GM18498 (cell line): ENCODE measurements around the gene TSHZ2.

Source experiments
- ATAC-seq: cut with Tn5 transposase; IDR thresholded peaks from one replicate; pipeline ENCODE4 v1.9.1; 2021; ENCODE audit warnings: mild to moderate bottlenecking, moderate library complexity; ENCODE audit not compliant: unreplicated experiment

Gene TSHZ2

GRCh38 chr20:53227523-53227922 lies 255.4 kb downstream of the TSHZ2 start:
- no peak for ATAC-seq

GRCh38 chr20:53231061-53231460 lies 258.9 kb downstream of the TSHZ2 start:
- no peak for ATAC-seq

GRCh38 chr20:53237461-53237860 lies 265.3 kb downstream of the TSHZ2 start:
- ATAC-seq, result no peak

- ATAC-seq, result no peak
These were observed 266.0 kb downstream of the TSHZ2 start for GRCh38 chr20:53238121-53238660.

GRCh38 chr20:53243152-53243551 lies 271.0 kb downstream of the TSHZ2 start:
- no peak for ATAC-seq

GRCh38 chr20:53244711-53245110 lies 272.6 kb downstream of the TSHZ2 start:
- ATAC-seq, result no peak

- no peak for ATAC-seq
These were observed 273.4 kb downstream of the TSHZ2 start for GRCh38 chr20:53245574-53245973.

- no peak for ATAC-seq
These were observed 275.4 kb downstream of the TSHZ2 start for GRCh38 chr20:53247468-53248103.

GRCh38 chr20:53250456-53250855 lies 278.3 kb downstream of the TSHZ2 start:
- ATAC-seq, result no peak

GRCh38 chr20:53252002-53252401 lies 279.8 kb downstream of the TSHZ2 start:
- ATAC-seq, result no peak

- ATAC-seq, result no peak
These were observed 281.5 kb downstream of the TSHZ2 start for GRCh38 chr20:53253668-53254067.

- no peak for ATAC-seq
These were observed 283.0 kb downstream of the TSHZ2 start for GRCh38 chr20:53255102-53255710.

- ATAC-seq, result no peak
These were observed 286.6 kb downstream of the TSHZ2 start for GRCh38 chr20:53258741-53259140.

GRCh38 chr20:53260168-53260567 lies 288.0 kb downstream of the TSHZ2 start:
- ATAC-seq, result no peak

- ATAC-seq, result no peak
These were observed 288.4 kb downstream of the TSHZ2 start for GRCh38 chr20:53260591-53260990.

- ATAC-seq, result no peak
These were observed 290.2 kb downstream of the TSHZ2 start for GRCh38 chr20:53262365-53262764.

GRCh38 chr20:53263554-53264438 lies 291.6 kb downstream of the TSHZ2 start:
- ATAC-seq, result no peak

- ATAC-seq, result no peak
These were observed 292.4 kb downstream of the TSHZ2 start for GRCh38 chr20:53264604-53265003.

GRCh38 chr20:53265304-53265875 lies 293.2 kb downstream of the TSHZ2 start:
- ATAC-seq, result no peak

GRCh38 chr20:53269380-53269779 lies 297.2 kb downstream of the TSHZ2 start:
- ATAC-seq, result no peak

- ATAC-seq, result no peak
These were observed 298.7 kb downstream of the TSHZ2 start for GRCh38 chr20:53270792-53271375.
